Chondrocyte (in vitro differentiated cells): Measurements from ENCODE around the gene PLD3. TPM values are rescaled to one million over a fixed set of nuclear protein-coding genes. Genes with fewer than 3 reads are reported as not detected.

ENCODE experiments used
- DNase-seq: peaks from one replicate; pipeline ENCODE4 v3.0.0; 2021; ENCODE audit warnings: mixed read lengths, low spot score
- H3K27ac Mint-ChIP-seq: one replicate; pipeline ENCODE4 v1.8.0; 2021; ENCODE audit warnings: mild to moderate bottlenecking, moderate library complexity, mixed read lengths; ENCODE audit not compliant: unreplicated experiment
- H3K27me3 Mint-ChIP-seq: 2 replicates; pipeline ENCODE4 v1.8.0; 2021; ENCODE audit warnings: low read depth, mixed read lengths
- H3K36me3 Mint-ChIP-seq: 2 replicates; pipeline ENCODE4 v1.8.0; 2021; ENCODE audit warnings: low read depth, mixed read lengths
- H3K4me1 Mint-ChIP-seq: 2 replicates; pipeline ENCODE4 v1.8.0; 2021; ENCODE audit warnings: low read depth, mild to moderate bottlenecking, mixed read lengths
- H3K4me3 Mint-ChIP-seq: one replicate; pipeline ENCODE4 v1.8.0; 2021; ENCODE audit warnings: mild to moderate bottlenecking, moderate library complexity, mixed read lengths; ENCODE audit not compliant: unreplicated experiment
- H3K9me3 Mint-ChIP-seq: 2 replicates; pipeline ENCODE4 v1.8.0; 2021; ENCODE audit warnings: low read depth, mixed read lengths
- total RNA-seq: library from RNA; stranded (reverse); gene quantifications from 3 replicates; pipeline ENCODE4 v1.2.1, GENCODE V29; 2021
- TF ChIP-seq, protein P1 (sequence below): fragments of 200-600 bp; sonication (generic); IDR thresholded peaks from 2 replicates; pipeline ENCODE4 v1.5.0; 2021; ENCODE audit warnings: antibody characterized with exemption, mild to moderate bottlenecking, moderate library complexity

Gene PLD3
- total RNA-seq, 1 donor from 2014 or later = 478 TPM

- DNase-seq = no peak
- H3K4me3 Mint-ChIP-seq = no peak overlapping the region
- no peaks in the 10 kb centered on the region for H3K4me1 Mint-ChIP-seq
- H3K36me3 Mint-ChIP-seq = no peaks in the 10 kb centered on the region
- H3K27me3 Mint-ChIP-seq = no peaks in the 10 kb centered on the region
- no peak overlapping the region for H3K27ac Mint-ChIP-seq
- TF ChIP-seq, protein P1, sequence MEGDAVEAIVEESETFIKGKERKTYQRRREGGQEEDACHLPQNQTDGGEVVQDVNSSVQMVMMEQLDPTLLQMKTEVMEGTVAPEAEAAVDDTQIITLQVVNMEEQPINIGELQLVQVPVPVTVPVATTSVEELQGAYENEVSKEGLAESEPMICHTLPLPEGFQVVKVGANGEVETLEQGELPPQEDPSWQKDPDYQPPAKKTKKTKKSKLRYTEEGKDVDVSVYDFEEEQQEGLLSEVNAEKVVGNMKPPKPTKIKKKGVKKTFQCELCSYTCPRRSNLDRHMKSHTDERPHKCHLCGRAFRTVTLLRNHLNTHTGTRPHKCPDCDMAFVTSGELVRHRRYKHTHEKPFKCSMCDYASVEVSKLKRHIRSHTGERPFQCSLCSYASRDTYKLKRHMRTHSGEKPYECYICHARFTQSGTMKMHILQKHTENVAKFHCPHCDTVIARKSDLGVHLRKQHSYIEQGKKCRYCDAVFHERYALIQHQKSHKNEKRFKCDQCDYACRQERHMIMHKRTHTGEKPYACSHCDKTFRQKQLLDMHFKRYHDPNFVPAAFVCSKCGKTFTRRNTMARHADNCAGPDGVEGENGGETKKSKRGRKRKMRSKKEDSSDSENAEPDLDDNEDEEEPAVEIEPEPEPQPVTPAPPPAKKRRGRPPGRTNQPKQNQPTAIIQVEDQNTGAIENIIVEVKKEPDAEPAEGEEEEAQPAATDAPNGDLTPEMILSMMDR = no peak
- H3K9me3 Mint-ChIP-seq = no peaks in the 10 kb centered on the region
Observed at GRCh38 chr19:40388481-40388880, 40.0 kb downstream of the PLD3 start.

DNA sequence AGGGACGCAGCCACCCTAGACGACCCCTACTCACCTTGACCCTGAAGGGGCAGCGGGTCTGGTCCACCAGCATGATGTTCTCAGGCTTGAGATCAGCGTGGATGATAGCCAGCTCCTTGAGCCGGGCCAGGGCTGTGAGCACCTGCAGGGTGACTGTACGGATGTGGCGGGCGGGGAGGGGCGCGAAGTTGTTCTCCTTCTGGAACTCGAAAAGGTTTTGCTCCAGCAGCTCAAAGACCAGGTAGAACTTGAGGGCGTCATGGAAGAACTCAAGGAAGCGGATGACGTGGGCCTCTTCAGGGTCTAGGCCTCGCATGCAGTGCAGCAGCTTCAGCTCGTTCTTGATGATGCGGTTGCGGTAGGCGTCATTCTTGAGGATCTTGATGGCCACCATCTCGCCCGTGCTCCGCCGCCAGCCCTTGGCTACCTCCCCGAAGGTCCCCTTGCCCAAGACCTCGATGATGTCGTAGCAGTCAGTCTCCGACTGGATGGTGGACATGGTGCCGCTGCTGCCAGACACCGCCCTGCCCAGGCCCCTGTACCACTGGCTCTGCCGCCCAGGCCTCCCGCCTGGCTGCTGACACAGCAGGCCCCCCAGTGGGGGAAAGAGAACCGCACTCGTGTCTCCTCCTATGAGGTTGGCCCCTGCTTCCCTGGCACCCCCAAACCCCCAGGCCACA is 41.0 kb downstream of the PLD3 start:
- no peak for DNase-seq

DNA sequence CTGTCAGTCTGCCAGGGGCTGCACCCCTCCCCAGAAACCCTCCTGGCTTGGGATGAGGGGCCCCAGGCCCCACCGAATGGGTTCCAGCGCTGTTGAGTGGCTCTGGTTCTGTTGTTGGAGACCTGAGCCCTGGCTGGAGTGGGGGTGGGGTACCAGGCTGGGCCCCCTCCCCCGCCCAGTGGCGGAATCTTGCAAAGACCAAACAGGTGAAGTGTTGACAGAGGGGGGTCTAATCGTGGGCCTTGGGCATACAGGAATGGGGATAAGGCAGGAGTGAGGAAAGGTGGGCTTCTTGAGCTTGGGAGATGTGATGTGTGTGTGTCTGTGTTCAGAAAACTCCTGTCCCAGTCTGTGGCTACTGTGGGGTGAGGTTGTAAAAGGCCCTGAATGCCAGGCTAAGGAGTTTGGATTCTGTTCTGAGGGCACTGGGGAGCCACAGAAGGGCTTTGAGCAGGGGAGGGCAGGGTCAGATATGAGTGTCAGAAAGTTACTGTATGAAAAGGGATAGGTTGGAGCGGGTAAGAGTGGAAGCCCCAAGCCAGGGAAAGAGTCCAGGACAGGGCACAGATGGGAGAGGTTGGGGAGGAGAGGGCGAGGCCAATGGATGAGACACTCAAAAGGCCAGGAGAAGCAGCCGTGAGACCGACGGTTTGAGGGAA is 41.7 kb downstream of the PLD3 start, which contains the start of gene HIPK4:
Gene HIPK4 (minus strand): TSS at position 98 of the 659 bp plus-strand sequence. CDS start 279 bp downstream, outside the sequence.
- no peak for DNase-seq
- no peak within 1 kb of the TSS for H3K4me3 Mint-ChIP-seq
- no peaks in the 10 kb centered on the region for H3K27me3 Mint-ChIP-seq
- no peaks in the 10 kb centered on the region for H3K9me3 Mint-ChIP-seq
- H3K27ac Mint-ChIP-seq = no peak within 1 kb of the TSS
- H3K36me3 Mint-ChIP-seq = no peaks in the 10 kb centered on the region
- H3K4me1 Mint-ChIP-seq = no peaks in the 10 kb centered on the region
- TF ChIP-seq, protein P1 = no peak

More for the DNA sequence above, 41.0 kb downstream of the PLD3 start:
- no peaks in the 10 kb centered on the region for H3K36me3 Mint-ChIP-seq
- no peaks in the 10 kb centered on the region for H3K27me3 Mint-ChIP-seq
- H3K27ac Mint-ChIP-seq = no peak overlapping the region
- H3K4me1 Mint-ChIP-seq = no peaks in the 10 kb centered on the region
- TF ChIP-seq, protein P1 = no peak
- H3K4me3 Mint-ChIP-seq = no peak overlapping the region
- no peaks in the 10 kb centered on the region for H3K9me3 Mint-ChIP-seq

- Mint-ChIP-seq H3K27ac (no peak overlapping the region), H3K27me3 (no peaks in the 10 kb centered on the region), H3K36me3 (no peaks in the 10 kb centered on the region), H3K9me3 (no peaks in the 10 kb centered on the region), H3K4me3 (no peak overlapping the region), H3K4me1 (no peaks in the 10 kb centered on the region)
- TF ChIP-seq, protein P1 = no peak
- DNase-seq = no peak
Observed at GRCh38 chr19:40392123-40392522, 43.6 kb downstream of the PLD3 start.

DNA sequence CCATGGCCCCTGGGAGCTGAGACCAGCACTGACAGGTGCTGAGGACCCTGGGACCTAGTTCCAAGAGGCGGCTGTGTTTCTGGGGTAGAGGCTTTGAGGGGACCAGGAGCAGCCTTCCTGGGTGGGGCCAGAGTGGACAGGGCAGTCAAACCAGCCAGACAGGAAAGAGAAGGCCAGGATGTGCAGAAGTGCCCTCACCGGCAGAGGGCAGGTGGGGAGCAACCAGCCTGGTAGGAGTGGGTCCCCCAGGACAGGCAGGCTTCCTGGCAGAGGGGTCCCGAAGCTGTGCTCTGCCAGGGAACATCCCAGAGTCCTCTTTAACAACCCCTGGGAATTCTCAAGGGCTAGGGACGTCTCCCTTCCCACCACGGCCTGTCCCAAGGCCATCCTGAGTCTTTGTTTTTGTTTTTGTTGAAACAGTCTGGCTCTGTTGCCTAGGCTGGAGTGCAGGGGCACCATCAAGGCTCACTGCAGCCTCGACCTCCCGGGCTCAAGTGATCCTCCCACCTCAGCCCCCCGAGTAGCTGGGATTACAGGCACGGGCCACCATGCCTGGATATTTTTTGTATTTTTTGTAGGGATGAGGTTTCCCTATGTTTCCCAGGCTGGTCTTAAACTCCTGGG is 44.5 kb downstream of the PLD3 start:
- Mint-ChIP-seq H3K27ac (no peak overlapping the region), H3K36me3 (peaks cover 3% of the 10 kb centered on the region), H3K27me3 (no peaks in the 10 kb centered on the region), H3K4me3 (no peak overlapping the region), H3K9me3 (no peaks in the 10 kb centered on the region), H3K4me1 (no peaks in the 10 kb centered on the region)
- DNase-seq = no peak
- TF ChIP-seq, protein P1 = peak; percentile 29
